Natural killer cell (primary cell): ENCODE measurements around the gene OLIG1. TPM values are rescaled to one million over a fixed set of nuclear protein-coding genes. Genes with fewer than 3 reads are reported as not detected.

Source experiments
- ATAC-seq, 3 donors: fragments of 150-1000 bp in 2 of 3; fragments of 200-7000 bp in 1 of 3; cut with Tn5 transposase; 1 replicate in 1 of 3; 2 replicates in 2 of 3; pipeline ENCODE4 v1.10.0; 2021; ENCODE audit warnings: mild to moderate bottlenecking in 2 of 3, moderate library complexity in 2 of 3
- DNase-seq, 2 donors: peaks; one replicate each; pipeline versions ENCODE4 v3.0.0 to v3.0.0-alpha.2; 2013 to 2021; ENCODE audit warnings: mixed read lengths in 1 of 2
- H3K27ac ChIP-seq: one replicate; pipeline ENCODE4 v1.5.1; 2013; ENCODE audit warnings: mild to moderate bottlenecking, low read length
- H3K27me3 ChIP-seq: one replicate; pipeline ENCODE4 v1.6.1; 2013; ENCODE audit warnings: low read length; ENCODE audit not compliant: control insufficient read depth, insufficient read depth
- H3K36me3 ChIP-seq: one replicate; pipeline ENCODE4 v1.6.1; 2013; ENCODE audit warnings: low read length; ENCODE audit not compliant: control insufficient read depth, insufficient read depth
- H3K4me1 ChIP-seq: one replicate; pipeline ENCODE4 v1.6.1; 2013; ENCODE audit warnings: low read length; ENCODE audit not compliant: control insufficient read depth, insufficient read depth
- H3K4me3 ChIP-seq: one replicate; pipeline ENCODE4 v1.5.1; 2013; ENCODE audit warnings: low read length
- H3K9me3 ChIP-seq: one replicate; pipeline ENCODE4 v1.6.1; 2013; ENCODE audit warnings: low read length; ENCODE audit not compliant: control insufficient read depth, insufficient read depth
- H3K27ac Mint-ChIP-seq, 2 donors: one replicate each; pipeline ENCODE4 v1.8.0; 2022; ENCODE audit warnings: mild to moderate bottlenecking in 2 of 2, mixed read lengths in 2 of 2, moderate library complexity in 1 of 2
- H3K27me3 Mint-ChIP-seq, 2 donors: one replicate each; pipeline ENCODE4 v1.8.0; 2022; ENCODE audit warnings: low read depth in 2 of 2, mixed read lengths in 2 of 2
- H3K36me3 Mint-ChIP-seq: one replicate; pipeline ENCODE4 v1.8.0; 2022; ENCODE audit warnings: mixed read lengths
- H3K4me1 Mint-ChIP-seq, 2 donors: one replicate each; pipeline ENCODE4 v1.8.0; 2022; ENCODE audit warnings: mixed read lengths in 2 of 2
- H3K4me3 Mint-ChIP-seq: one replicate; pipeline ENCODE4 v1.8.0; 2022; ENCODE audit warnings: mild to moderate bottlenecking, moderate library complexity, mixed read lengths
- H3K9me3 Mint-ChIP-seq, 2 donors: one replicate each; pipeline ENCODE4 v1.8.0; 2022; ENCODE audit warnings: mixed read lengths in 2 of 2
- WGBS: methylation state at CpG from one replicate; pipeline ENCODE4 v1.1.7; 2013; ENCODE audit warnings: missing lambda C conversion rate; ENCODE audit not compliant: insufficient coverage; 5-methylcytosine and 5-hydroxymethylcytosine counted together
- intact Hi-C: fragments of 100-400 bp; cut with micrococcal nuclease; formaldehyde crosslinking; loops from one replicate; pipeline ENCODE4 v1.14.2; 2022
- total RNA-seq, 4 donors: library from RNA; stranded (reverse); fragments of 120-200 nt in 1 of 4; gene quantifications; one replicate each; pipeline versions ENCODE4 v1.2.3 to v1.2.4, GENCODE V29; 2013 to 2022
- TF ChIP-seq, protein P1 (sequence below): fragments of 200-600 bp; IDR thresholded peaks from one replicate; pipeline ENCODE4 v1.8.0; 2022; ENCODE audit warnings: antibody characterized with exemption

Gene OLIG1
- total RNA-seq, 3 donors from 2014 or later (not counting 1 experiment from before 2014, with no cell fraction given): 0.47 to 1.4 (median 0.48) TPM

DNA sequence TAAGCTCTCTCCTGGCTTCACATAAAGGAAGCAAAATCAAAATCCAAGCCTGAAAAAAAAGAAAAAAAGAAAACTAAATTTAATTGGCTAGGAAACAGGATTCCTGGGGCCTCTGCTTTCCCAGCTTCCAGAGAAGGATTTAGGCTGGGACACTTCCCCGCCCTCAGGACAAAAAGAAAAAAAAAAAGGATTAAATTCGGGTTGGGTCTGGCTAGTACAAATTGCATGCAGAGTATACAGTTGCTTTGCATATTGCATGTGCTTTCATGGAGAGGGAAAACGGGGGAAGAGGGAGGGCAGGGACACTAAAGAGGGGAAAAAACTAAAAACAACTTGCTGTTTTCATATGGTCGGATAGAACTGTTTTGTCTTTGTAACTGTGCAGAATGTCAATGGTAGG lies 42.7 kb downstream of the OLIG1 start:
- H3K27ac Mint-ChIP-seq: no peak overlapping the region
- no peak overlapping the region for H3K4me3 Mint-ChIP-seq
- intact Hi-C loops: no loop called here
- H3K36me3 Mint-ChIP-seq: no peaks in the 10 kb centered on the region
- H3K4me1 Mint-ChIP-seq: peaks cover 0 to 13% of the 10 kb centered on the region in 2 donors
- DNase-seq (no peak), ATAC-seq (no peak)
- TF ChIP-seq, protein P1, sequence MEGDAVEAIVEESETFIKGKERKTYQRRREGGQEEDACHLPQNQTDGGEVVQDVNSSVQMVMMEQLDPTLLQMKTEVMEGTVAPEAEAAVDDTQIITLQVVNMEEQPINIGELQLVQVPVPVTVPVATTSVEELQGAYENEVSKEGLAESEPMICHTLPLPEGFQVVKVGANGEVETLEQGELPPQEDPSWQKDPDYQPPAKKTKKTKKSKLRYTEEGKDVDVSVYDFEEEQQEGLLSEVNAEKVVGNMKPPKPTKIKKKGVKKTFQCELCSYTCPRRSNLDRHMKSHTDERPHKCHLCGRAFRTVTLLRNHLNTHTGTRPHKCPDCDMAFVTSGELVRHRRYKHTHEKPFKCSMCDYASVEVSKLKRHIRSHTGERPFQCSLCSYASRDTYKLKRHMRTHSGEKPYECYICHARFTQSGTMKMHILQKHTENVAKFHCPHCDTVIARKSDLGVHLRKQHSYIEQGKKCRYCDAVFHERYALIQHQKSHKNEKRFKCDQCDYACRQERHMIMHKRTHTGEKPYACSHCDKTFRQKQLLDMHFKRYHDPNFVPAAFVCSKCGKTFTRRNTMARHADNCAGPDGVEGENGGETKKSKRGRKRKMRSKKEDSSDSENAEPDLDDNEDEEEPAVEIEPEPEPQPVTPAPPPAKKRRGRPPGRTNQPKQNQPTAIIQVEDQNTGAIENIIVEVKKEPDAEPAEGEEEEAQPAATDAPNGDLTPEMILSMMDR: no peak
- peaks cover 60 to 79% of the 10 kb centered on the region in 2 donors for H3K27me3 Mint-ChIP-seq
- Histone ChIP-seq H3K27me3 (peaks cover 22% of the 10 kb centered on the region), H3K36me3 (no peaks in the 10 kb centered on the region), H3K9me3 (no peaks in the 10 kb centered on the region), H3K27ac (no peak overlapping the region), H3K4me3 (no peak overlapping the region), H3K4me1 (peaks cover 7% of the 10 kb centered on the region)
- no peaks in the 10 kb centered on the region for H3K9me3 Mint-ChIP-seq
- 78% methylated on average over 4 of the region's 4 CpGs for WGBS

DNA sequence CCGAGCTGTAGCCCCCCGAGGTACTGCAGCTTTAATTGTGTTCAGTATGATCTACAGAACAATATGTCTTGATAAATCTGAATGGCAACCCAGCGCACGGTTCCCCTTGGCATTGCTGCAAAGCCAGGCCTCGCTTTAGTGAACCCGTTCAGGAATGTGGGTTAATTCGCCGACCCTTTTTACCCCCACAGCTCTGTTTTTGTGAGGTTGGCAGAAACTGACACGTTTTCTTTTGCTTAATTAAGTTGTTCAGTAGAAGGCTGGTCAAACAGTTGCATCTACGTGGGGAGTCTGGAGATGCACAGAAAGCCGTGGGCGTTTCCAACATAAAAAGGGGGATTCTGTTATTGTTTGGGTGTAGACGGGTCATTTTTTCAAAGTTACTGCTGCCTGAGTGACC lies 43.2 kb downstream of the OLIG1 start:
- peaks cover 7% of the 10 kb centered on the region for H3K4me1 ChIP-seq
- H3K4me3 Mint-ChIP-seq: no peak overlapping the region
- H3K36me3 ChIP-seq: no peaks in the 10 kb centered on the region
- no peaks in the 10 kb centered on the region for H3K9me3 Mint-ChIP-seq
- H3K27ac Mint-ChIP-seq: no peak overlapping the region
- H3K9me3 ChIP-seq: no peaks in the 10 kb centered on the region
- H3K4me1 Mint-ChIP-seq: peaks cover 0 to 13% of the 10 kb centered on the region in 2 donors
- TF ChIP-seq, protein P1: no peak
- DNase-seq: no peak
- no peak overlapping the region for H3K27ac ChIP-seq
- peaks cover 22% of the 10 kb centered on the region for H3K27me3 ChIP-seq
- H3K4me3 ChIP-seq: no peak overlapping the region
- peaks cover 58 to 78% of the 10 kb centered on the region in 2 donors for H3K27me3 Mint-ChIP-seq
- intact Hi-C loops: no loop called here
- no peaks in the 10 kb centered on the region for H3K36me3 Mint-ChIP-seq
- no peak for ATAC-seq
- WGBS: 84% methylated on average over 13 of the region's 13 CpGs

DNA sequence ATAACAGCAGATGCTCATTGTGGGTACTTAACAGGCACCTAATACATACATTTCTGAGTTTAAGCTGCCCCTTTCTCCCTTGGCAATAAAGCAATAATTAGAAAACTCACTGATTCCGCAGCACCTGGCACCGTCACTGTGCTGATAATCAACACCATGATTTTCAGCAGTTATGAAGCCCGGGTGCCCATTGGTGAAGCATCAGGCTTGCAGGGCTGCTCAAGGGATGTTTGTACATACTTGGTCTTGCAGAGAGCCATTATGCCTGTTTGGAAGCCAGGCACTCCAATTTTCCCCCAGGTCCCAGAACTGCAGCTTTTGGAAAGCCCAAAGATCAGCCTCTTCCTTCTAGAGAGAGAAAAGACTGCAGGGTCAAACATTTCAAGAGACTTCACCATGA lies 44.3 kb downstream of the OLIG1 start:
- H3K27me3 ChIP-seq: peaks cover 22% of the 10 kb centered on the region
- no peak for ATAC-seq
- intact Hi-C loops: no loop called here
- no peaks in the 10 kb centered on the region for H3K9me3 ChIP-seq
- Mint-ChIP-seq H3K4me1 (peaks cover 0 to 11% of the 10 kb centered on the region in 2 donors), H3K27ac (no peak overlapping the region), H3K9me3 (no peaks in the 10 kb centered on the region), H3K27me3 (peaks cover 49 to 66% of the 10 kb centered on the region in 2 donors), H3K36me3 (no peaks in the 10 kb centered on the region), H3K4me3 (no peak overlapping the region)
- H3K4me1 ChIP-seq: peaks cover 7% of the 10 kb centered on the region
- WGBS: 93% methylated on average over 3 of the region's 3 CpGs
- TF ChIP-seq, protein P1: no peak
- no peak overlapping the region for H3K27ac ChIP-seq
- H3K4me3 ChIP-seq: no peak overlapping the region
- DNase-seq: no peak
- no peaks in the 10 kb centered on the region for H3K36me3 ChIP-seq
